ENCODE measurements around the gene DGKG. TPM values are rescaled to one million over a fixed set of nuclear protein-coding genes. Genes with fewer than 3 reads are reported as not detected.

DGKG gene
- polyA plus RNA-seq, 1 donor from 2014 or later: 2.5 TPM

DNA sequence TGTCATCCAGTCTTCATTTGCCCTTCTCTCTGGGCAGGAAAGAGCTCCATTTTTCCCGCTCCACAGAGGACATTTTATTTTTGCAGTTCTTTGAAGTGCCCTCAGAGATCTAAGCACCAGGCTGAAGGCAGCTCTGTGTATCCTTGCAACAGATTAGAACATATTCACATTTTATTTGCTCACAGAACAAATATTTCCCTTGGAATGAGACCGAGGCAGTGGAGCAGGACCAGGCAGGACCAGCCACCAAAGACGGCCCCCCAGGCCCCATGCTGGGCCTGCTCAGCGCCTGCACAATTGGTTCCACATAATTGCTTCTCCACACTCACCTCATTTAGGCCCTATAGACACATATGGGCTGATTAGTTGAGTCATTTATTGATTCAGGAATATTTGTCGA, 237.4 kb downstream of the DGKG start:
- Mint-ChIP-seq H3K9me3 (no peaks in the 10 kb centered on the region), H3K4me1 (no peaks in the 10 kb centered on the region), H3K4me3 (no peak overlapping the region), H3K27ac (no peak overlapping the region), H3K27me3 (peaks cover 4% of the 10 kb centered on the region), H3K36me3 (no peaks in the 10 kb centered on the region)

DNA sequence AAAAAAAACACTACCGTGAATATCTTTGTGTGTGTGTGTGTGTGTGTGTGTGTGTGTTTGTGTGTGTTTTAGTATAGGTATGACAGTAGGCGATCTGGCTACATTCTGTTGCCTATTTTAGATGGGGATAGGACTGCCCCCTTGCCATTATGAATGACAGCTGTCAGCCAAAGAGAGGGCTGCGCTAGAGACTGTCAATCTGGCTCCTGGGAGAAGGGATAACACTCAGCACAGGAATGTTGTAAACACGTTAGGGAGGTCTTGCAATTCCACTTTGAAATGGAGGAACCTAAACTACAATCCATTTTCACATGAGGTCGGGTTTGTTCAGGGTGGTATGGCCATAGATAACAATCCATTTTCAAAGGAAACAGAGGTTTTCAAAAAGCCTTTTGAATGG, 239.0 kb downstream of the DGKG start:
- Mint-ChIP-seq H3K4me3 (no peak overlapping the region), H3K4me1 (peaks cover 0 to 2% (median 0%) of the 10 kb centered on the region in 3 donors), H3K27ac (no peak overlapping the region), H3K27me3 (peaks cover 13% of the 10 kb centered on the region), H3K9me3 (no peaks in the 10 kb centered on the region), H3K36me3 (no peaks in the 10 kb centered on the region)

DNA sequence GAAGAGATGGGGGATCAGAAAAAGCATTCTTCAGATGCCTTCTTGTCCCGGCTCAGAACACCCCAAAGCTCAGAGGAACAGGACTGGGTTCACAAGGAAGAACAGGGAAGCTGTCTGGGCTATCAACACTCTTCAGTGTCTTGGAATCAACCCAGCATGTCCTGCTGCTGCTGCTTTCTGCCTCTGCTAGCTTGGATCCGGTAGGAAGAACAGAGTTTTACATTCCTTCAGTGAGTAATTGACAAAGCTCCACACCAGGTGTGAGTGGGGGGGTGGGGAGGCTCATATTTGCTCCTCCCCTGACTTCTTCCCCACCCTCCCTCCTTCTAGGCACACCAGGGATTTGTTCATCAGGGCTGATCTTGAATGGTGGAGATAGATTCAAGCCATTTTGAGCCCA, 240.1 kb downstream of the DGKG start:
- Mint-ChIP-seq H3K27ac (no peak overlapping the region), H3K4me3 (no peak overlapping the region), H3K9me3 (no peaks in the 10 kb centered on the region), H3K4me1 (peaks cover 0 to 2% (median 0%) of the 10 kb centered on the region in 3 donors), H3K27me3 (peaks cover 13% of the 10 kb centered on the region), H3K36me3 (no peaks in the 10 kb centered on the region)

DNA sequence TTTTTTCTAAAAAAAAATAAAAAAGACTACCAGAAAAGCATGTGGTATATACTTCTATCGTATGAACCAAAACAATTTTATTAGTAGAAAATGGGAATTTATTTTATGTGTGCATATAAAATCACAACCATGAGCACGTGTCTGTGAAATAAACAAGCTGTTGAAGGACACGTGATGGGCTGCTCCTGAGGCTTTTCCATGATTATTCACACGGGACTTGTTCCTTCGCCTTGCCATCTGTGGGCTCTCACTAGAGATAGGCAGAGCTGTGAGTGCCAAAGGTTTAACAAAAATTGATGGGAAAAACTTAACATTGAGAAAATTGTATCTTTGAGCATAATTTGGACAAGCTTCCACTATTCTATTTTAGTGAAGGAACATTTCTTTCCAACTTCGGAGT, 240.8 kb downstream of the DGKG start:
- H3K9me3 Mint-ChIP-seq: no peaks in the 10 kb centered on the region
- H3K27me3 Mint-ChIP-seq: peaks cover 14% of the 10 kb centered on the region
- H3K27ac Mint-ChIP-seq: no peak overlapping the region
- no peaks in the 10 kb centered on the region for H3K36me3 Mint-ChIP-seq
- H3K4me3 Mint-ChIP-seq: no peak overlapping the region
- peaks cover 0 to 2% (median 0%) of the 10 kb centered on the region in 3 donors for H3K4me1 Mint-ChIP-seq

DNA sequence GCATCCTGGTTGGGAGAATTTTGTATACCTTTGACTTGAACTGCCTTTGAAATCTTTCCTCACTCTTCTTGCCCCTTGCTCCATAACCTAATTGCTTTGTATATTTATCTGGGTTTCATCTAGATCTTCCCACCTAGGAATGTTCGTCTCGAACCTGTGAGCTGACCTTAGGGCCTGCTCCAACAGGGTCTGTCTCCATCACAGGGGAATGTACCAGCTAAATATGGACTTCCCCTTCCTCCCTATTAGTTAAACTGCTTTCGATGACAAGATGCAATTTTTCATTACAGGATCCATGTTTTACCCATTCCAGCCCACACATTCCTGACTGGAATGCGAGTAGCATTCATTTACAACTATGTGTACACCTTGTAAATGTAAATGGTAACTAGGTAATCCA, 242.5 kb downstream of the DGKG start:
- H3K4me3 Mint-ChIP-seq: no peak overlapping the region
- no peak overlapping the region for H3K27ac Mint-ChIP-seq
- no peaks in the 10 kb centered on the region for H3K36me3 Mint-ChIP-seq
- no peaks in the 10 kb centered on the region for H3K9me3 Mint-ChIP-seq
- peaks cover 0 to 2% (median 0%) of the 10 kb centered on the region in 3 donors for H3K4me1 Mint-ChIP-seq
- peaks cover 28% of the 10 kb centered on the region for H3K27me3 Mint-ChIP-seq

DNA sequence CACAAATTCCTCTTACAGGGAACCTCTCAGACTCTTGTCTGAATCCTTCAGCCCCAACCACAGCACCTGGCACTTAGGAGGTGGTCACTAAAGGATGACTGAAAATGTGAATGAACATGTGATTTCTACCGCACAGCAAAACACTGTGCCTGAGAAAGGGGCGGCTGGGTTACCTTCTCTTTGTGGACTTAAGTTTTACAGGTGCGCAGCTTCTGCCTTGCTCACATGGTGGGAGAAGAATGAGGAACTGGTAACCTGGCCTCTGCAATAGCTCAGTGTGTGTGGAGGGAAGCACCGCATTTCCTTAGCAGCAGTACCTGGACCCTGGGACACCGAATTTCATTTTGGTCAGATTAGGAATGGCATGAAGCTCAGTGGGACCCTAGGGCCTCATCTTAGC, 243.3 kb downstream of the DGKG start:
- Mint-ChIP-seq H3K36me3 (no peaks in the 10 kb centered on the region), H3K4me3 (peak overlapping the region in 1 of 4 donors; percentile 50), H3K4me1 (peaks cover 0 to 2% (median 0%) of the 10 kb centered on the region in 3 donors), H3K27me3 (peaks cover 32% of the 10 kb centered on the region), H3K27ac (peak overlapping the region in 2 of 3 donors; percentile 2 to 18), H3K9me3 (no peaks in the 10 kb centered on the region)

DNA sequence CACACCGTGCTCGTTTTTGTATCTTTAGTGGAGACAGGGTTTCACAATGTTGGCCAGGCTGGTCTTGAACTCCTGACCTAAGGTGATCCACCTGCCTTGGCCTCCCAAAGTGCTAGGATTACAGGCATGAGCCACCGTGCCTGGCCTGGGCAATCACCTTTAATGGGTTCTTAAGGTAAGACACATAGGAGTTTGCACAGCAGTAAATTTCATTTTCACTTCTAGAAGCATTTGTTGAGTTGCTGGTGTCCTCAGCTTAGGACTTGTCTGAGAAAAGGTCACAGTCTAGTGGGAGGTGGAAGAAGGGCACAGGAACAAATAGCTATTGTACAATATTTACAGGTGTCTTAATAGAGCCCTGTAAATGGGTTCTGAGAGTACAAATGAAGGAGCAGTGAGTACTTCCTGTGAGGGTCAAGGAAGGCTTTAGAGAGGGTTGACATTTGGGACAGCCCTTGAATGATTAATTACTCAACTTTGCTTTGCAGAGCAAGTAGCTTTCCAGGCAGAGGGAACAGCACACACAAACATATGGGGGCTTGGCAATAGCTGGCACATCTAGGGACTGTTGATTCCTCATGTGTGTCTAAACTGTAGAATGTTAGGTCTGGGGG, 244.4 kb downstream of the DGKG start:
- Mint-ChIP-seq H3K9me3 (no peaks in the 10 kb centered on the region), H3K4me1 (peaks cover 0 to 2% (median 0%) of the 10 kb centered on the region in 3 donors), H3K36me3 (no peaks in the 10 kb centered on the region), H3K27me3 (peaks cover 42% of the 10 kb centered on the region), H3K4me3 (no peak overlapping the region), H3K27ac (peak overlapping the region in 1 of 3 donors; percentile 55)

DNA sequence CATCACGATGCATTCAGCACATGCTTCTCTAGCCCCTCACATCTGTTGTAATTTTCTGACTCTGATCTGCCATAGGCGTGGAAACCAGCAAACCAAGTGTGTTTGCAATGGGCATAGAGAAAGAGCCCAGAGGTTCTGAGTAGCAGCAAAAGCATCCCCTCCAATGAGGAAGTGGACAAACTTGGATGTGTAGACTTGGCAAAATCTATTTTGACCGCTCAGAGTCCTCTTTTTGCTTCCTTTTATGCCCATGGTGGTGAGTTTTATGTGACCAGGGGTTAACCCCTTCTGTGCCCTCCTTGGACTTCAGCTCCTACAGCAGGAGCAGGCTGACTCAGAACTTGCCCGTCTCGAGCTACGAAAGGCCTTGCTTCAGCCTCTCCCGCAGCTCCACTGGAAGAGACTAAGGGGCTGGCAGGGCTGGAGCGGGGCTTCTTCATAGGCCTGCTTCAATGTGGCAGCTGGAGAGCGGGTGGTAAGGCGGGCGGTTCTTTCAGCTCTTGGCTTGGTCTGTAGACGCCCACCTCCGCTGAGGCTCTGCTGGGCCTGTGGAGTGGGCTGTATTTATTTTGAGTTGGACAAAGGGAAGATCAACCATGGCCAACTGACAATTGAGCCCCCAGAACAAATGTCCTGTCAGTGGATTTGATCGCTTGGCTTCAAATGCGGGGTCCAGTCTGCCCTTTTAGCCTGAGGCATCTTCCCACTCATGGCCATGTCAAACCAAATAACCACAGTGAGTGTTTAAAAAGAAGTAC, 246.6 kb downstream of the DGKG start:
- peaks cover 62% of the 10 kb centered on the region for H3K27me3 Mint-ChIP-seq
- H3K4me3 Mint-ChIP-seq: no peak overlapping the region
- H3K27ac Mint-ChIP-seq: no peak overlapping the region
- H3K36me3 Mint-ChIP-seq: no peaks in the 10 kb centered on the region
- H3K4me1 Mint-ChIP-seq: peaks cover 2 to 8% (median 8%) of the 10 kb centered on the region in 3 donors
- H3K9me3 Mint-ChIP-seq: no peaks in the 10 kb centered on the region

DNA sequence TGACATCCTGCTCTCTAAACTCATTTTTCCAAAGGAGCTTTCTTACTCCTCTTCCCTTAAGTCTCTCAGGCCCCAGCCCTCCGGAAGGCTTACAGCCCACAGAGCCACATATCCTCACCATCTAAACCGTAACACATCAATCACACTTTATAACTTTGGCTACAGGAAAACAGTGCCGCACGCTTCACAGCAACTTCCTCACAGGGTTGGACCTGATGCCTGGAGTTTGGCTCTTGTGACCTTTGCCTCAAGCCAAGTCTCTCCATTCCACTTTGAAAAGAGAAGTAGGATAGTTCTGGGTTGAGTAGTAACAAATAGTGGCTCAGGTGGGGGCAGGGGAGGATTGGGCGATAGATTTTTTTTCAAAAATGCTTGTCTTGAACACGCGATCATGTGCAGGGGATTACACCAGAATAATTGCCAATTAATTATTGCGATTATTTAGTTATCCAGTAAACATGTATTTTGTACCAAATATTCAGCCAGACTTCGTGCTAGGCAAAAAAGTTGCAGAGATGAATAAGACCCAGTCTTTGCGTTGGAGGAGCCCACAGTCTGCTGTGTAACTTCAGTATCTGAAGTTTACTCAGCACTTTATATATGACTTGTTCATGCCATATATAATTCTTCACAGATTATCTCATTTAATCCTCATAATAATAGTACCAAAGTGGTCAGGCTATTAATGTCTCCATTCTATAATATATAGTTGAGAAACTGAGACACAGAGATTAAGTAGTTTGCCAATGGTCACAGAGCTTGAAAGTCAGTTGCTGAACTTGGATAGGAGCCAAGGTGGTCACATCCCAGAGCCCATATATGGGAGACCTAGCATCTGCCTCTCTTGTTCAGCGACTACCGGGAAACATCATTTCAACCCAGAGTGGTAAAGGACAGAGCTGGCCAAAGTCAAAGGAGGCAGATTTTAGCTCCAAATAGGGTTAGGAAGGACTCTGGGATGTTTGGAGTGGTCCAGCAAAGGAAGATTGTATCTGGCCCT, 250.8 kb downstream of the DGKG start:
- H3K9me3 Mint-ChIP-seq: no peaks in the 10 kb centered on the region
- H3K36me3 Mint-ChIP-seq: no peaks in the 10 kb centered on the region
- H3K4me1 Mint-ChIP-seq: peaks cover 18 to 21% (median 20%) of the 10 kb centered on the region in 3 donors
- peaks cover 65% of the 10 kb centered on the region for H3K27me3 Mint-ChIP-seq
- H3K27ac Mint-ChIP-seq: no peak overlapping the region
- peak overlapping the region; percentile 9 to 98 (median 48) for H3K4me3 Mint-ChIP-seq

DNA sequence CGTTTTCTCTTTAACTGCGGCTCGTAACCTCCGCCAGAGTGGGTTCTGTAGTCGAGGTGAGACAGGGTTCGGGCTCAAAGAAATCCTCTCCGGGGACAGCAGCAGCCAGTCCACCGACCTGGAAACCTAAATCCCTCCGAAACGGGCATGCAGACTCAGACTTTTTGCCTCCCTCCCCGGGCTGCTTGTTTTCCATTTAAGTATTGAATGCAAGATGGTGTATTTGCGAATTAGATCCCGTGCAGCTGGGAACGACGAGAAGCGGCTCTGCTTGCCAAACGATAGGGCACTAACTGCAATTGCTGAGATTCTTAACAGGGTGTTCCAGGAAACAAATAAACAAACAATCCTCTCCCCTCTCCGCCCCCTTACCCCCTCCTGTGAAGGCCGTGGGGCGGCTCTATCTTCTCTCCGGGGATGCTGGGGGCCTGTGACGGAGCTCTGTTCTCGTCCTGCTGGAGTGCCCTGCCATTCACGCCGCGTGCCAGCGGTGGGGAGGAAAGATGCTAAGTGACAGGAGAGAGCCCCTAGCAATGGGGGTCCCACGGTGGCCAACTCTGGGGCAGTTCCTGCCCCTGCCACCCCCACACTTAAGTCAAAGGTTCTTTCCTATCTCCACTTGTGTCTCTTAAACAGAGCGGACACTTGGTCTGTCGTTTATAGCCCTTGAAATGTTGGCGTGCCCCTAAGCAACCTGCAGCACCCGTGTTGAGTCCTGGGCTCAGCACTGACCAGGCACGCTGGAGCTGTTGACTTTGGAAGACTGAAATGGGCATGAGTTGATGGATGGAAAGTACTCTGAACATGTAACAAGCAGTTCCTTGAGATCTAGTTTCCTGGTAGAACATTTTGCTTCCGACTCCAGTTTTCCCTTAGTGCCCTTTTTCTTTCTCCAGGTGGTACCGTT, 251.9 kb downstream of the DGKG start:
- H3K27me3 Mint-ChIP-seq: peaks cover 55% of the 10 kb centered on the region

DNA sequence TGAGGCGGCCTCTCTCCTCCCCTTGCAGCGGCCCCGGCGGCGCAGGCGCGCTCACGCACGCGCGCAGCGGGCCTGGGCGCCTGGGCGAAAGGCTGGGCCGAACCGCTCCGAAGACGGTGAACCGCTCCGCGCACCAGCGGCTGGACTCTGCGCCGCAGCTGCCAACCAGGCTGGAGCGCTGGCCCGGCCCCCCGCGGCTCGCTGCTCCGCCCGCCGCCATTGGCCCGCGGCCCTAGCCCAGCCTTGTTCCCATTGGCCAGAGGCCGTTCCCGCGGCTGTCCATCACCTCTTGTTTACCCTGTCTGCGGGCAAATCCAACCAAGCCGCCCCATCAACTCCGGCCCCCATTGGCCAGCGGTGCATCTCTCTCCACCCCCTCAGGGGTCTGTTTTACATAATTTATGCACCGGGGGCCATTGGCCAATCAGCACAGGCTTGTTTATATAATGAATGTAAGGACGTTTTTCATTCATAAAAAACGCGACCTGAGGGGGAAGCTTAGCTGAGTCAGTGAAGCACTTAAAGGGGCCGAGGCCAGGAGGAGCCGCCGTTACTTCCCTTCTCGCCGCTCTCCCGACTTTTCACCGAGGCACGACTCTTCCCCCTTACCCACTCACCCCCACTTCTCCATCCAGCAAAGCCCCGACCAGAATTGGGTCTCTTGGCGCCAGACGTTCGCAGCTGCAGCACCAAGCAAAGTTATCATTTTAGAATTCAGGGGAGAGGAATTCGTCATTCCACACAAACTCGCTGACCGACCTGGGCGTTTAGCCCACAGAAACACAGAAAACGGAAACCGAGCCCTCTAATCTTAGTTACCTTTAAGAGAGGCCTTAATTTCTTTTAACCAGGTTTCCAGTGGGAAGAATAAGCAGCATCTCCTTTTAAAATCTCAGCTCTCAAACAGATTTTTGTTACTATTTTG, 252.8 kb downstream of the DGKG start, which contains the start of gene ETV5:
Gene ETV5, minus strand, starts transcription at position 149 of the 925 bp plus-strand sequence. CDS start 3,221 bp downstream, outside the sequence.
- Mint-ChIP-seq H3K4me1 (peaks cover 20 to 24% (median 23%) of the 10 kb centered on the region in 3 donors), H3K27me3 (peaks cover 48% of the 10 kb centered on the region), H3K4me3 (peak within 1 kb of the TSS; percentile 87 to 98 (median 94)), H3K36me3 (no peaks in the 10 kb centered on the region), H3K27ac (peak within 1 kb of the TSS; percentile 81 to 85 (median 84)), H3K9me3 (no peaks in the 10 kb centered on the region)

More for the DNA sequence above, 251.9 kb downstream of the DGKG start:
- Mint-ChIP-seq H3K36me3 (no peaks in the 10 kb centered on the region), H3K9me3 (no peaks in the 10 kb centered on the region), H3K27ac (peak overlapping the region in 2 of 3 donors; percentile 65 to 84), H3K4me3 (peak overlapping the region; percentile 87 to 98 (median 94)), H3K4me1 (peaks cover 20 to 24% (median 23%) of the 10 kb centered on the region in 3 donors)

DNA sequence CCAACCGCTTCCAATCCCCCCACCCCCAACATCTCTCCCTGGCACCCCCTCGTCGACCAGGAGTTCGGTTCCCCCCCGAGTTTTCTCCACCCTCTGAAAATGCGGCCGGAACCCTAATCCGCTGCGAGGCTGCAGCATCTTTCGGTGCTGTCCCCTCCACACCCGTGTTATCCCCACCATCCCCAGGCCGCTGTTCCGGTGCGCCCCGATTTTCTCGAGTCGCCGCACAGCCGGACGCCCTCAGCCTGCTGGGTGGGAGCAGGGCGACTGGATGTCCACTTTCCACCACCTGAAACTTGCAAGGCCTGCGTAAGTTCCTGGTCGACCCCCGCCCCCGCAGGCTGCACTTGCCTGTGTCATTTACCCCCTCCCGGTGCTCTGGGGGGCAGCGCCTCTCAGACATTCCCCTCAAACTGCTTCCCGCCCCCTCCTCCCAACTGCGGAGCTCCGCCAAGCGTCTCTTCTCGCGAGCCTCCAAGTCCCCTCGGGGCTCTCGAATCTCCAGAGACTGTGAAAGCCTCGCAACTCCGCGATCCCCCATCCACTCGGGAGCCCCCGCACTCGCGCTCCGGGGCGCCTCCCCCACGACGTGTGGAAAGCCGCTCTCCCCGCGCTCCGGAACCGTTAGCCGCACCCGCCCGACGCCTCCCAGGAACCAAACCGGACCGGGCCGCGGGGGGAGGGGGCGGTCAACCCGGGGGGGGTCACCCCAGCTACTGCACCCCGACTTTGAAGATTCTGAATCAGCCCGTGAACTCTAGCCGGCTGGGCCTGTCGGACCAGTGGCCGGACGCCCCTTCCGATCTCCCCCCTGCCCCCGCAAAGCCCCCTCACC, 253.7 kb downstream of the DGKG start:
- H3K27me3 Mint-ChIP-seq: peaks cover 44% of the 10 kb centered on the region
- no peaks in the 10 kb centered on the region for H3K36me3 Mint-ChIP-seq
- H3K27ac Mint-ChIP-seq: peak overlapping the region; percentile 13 to 85 (median 59)
- no peaks in the 10 kb centered on the region for H3K9me3 Mint-ChIP-seq
- H3K4me3 Mint-ChIP-seq: peak overlapping the region; percentile 87 to 98 (median 94)
- peaks cover 20 to 24% (median 23%) of the 10 kb centered on the region in 3 donors for H3K4me1 Mint-ChIP-seq
